T follicular helper cell (primary cell): Measurements from ENCODE around the gene PLEKHH3.
"Not testable (repeated sequence)": the region's sequence is repeated elsewhere in the genome, so short reads cannot be mapped to it uniquely, and the experiment has no call there.

Experiments
- DNase-seq: peaks from one replicate; pipeline ENCODE4 v3.0.0-alpha.2; 2020; ENCODE audit warnings: low read depth

The PLEKHH3 gene

GRCh38 chr17:42672038-42672437 is 4.8 kb downstream of the PLEKHH3 start:
- no peak for DNase-seq

DNA sequence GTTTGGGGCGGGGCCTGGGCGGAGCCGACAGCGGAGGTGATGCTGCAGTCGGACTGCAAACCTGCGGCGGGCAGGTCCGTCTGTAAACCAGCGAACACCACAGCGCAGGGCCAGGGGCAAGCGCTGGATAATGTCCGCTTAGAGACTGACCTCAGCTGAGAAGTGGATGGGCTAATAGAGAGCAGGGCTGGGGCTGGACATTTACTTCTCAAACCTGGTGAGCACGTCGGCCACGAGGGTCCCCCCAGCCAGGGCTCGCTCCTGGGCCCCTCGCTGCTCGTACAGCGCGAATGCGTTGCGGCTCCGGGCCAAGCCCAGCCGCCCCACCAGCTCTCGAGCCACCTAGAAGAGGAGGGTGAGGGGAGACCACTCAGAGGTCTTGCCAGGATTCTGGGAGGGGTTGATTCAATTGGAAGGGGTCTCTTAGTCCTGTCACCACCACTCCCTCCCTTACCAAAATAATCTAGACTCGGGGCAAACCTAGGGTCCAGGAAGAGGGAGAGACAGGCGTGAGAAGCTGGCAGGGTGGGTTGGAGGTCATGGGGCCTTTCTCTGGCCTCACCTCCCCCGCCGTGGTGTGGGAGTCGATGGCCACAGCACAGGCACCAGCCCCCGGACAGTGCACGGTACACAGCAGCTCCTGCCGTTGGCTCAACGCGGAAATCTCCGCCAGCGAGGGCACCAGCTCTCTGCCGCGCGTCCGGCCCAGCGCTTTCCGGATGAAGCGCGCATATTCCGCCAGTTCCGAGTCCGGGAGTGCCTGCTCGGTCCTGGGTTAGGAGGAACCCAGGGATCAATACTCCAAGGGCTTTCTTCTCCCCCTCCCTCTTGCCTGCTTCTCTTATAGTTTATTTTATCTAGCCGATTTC is 5.8 kb downstream of the PLEKHH3 start:
- DNase-seq = no peak

- DNase-seq = no peak
These were observed 6.6 kb downstream of the PLEKHH3 start for GRCh38 chr17:42669977-42670788.

DNA sequence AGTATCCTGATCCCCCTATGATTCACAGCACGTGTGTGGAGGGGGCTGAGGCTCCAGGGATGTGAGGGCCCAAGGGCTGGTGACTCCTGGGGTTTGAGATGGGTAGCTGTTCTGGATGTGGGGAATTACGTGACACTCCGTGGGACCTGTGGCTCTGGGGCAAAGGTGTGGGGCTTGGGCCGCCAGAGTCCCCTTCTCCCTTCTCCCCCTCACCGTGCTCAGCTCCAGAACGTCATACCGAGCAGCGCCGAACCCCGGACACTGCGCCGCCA is 7.2 kb downstream of the PLEKHH3 start:
- DNase-seq = no peak

DNA sequence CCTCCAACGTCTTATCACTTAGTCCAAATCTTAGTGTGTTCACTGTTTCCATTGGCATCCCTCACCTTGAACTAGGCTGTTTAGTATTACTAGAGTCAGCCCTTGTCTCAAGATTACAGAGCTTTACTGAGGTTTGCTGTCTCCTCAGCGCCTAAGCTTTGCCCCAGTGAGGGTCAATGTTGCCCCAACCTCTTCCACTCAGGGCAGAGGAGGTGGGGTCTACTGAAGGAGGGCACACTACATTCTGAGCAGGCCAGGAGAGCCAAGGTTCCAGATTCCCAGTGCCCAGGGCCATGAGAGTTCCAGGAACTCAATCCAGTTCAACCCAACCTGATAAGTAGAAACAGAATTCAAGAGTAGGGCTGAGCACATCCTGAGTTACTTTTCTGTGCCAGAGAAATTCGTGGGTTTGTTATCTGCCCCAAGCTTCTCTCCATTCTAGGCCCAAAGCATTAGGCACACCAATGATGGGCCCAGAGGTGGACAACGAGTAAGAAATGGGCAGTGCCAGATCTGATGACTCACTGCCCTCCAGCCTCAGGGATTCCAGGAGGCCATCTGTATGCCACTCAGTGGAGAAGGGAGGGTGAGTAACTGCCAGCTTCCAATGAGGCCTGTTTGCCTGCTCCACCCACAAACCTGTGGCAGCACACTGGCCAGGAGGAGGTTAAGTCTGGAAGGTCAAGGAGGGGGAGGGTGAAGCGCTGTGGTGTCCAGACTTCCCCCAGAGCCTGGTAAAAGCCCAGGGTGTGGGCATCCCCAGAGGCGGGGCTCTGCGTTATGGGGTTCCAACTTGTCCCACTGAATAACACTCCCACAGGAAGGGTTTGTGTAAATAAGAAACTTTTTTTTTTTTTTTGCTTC is 9.5 kb downstream of the PLEKHH3 start:
- no peak for DNase-seq

DNA sequence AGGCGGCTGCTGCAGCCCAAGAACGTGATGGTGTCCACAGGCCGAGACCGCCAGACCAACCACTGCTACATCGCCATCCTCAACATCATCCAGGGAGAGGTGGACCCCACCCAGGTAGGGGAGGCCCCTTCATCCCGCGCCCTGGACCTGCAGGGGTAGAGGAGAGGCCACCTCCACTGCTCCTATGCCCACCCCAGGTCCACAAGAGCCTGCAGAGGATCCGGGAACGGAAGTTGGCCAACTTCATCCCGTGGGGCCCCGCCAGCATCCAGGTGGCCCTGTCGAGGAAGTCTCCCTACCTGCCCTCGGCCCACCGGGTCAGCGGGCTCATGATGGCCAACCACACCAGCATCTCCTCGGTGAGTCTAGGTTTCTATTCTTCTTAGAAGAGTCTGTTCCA is 10.7 kb downstream of the PLEKHH3 start:
- DNase-seq = not testable (repeated sequence)

- DNase-seq = no peak
These were observed 11.2 kb downstream of the PLEKHH3 start for GRCh38 chr17:42665581-42666001.

GRCh38 chr17:42660692-42661345 is 16.0 kb downstream of the PLEKHH3 start:
- DNase-seq = no peak

- DNase-seq = not testable (repeated sequence)
These were observed 16.9 kb downstream of the PLEKHH3 start for GRCh38 chr17:42659932-42660274.

DNA sequence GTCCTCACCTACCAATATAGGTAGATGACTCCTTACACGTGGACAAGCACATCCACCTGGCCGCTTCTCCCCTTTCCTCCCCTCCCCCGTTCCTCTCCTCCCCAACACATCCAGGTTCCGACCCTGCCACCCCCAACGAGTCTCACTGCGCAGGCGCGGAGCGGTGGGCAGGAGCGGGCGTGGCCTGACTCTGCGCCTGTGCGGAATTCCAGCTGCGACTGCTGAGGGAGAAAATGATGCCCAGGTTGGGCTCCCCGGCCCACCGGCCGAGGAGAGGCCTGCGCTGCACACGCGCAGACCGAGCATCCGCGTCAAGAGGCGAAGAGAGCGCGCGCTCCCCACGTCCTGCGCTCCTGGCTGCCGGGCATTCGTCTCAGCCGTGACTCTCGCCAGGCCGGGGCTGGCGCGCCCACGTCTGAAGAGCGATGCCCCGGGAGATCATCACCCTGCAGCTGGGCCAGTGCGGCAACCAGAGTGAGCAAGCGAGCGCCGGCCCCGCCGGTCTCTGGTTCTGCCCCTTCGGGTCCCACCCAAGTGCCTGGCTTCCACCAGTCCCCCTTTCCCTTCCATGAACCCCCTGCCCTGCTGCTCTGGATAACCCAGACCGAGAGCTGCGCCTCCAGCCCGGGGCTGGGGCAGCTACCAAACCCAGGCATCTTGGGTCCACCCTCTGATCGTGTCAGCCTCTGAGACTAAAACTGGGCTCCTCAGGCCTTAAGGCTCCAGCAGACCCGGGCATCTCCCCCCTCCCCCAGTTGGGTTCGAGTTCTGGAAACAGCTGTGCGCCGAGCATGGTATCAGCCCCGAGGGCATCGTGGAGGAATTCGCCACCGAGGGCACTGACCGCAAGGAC is 17.5 kb downstream of the PLEKHH3 start, which contains the start of gene TUBG2:
Gene TUBG2 (plus strand): TSS at position 206 of the 853 bp plus-strand sequence. CDS start 220 bp downstream, at position 426.
- peak; percentile 56 for DNase-seq

GRCh38 chr17:42657824-42658588 is 18.8 kb downstream of the PLEKHH3 start:
- no peak for DNase-seq

DNA sequence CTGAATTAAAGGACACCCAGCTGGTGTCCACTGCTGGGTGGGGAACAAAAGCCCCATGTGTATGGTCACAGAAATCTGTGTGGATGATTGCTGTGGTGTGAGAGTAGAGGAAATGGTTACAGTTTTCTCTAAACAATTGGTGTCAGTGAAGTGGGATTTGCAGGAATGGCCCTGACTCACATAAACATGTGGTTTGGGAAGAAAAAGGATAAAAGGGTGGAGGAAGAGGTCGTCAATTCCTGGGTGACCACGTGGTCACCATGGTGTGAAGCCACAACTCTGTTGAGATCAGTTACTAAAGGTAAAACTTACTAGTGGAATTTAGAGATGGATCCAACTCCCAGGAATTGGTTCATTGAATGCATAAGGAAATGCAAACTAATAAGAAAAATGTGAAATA is 21.3 kb downstream of the PLEKHH3 start:
- no peak for DNase-seq

DNA sequence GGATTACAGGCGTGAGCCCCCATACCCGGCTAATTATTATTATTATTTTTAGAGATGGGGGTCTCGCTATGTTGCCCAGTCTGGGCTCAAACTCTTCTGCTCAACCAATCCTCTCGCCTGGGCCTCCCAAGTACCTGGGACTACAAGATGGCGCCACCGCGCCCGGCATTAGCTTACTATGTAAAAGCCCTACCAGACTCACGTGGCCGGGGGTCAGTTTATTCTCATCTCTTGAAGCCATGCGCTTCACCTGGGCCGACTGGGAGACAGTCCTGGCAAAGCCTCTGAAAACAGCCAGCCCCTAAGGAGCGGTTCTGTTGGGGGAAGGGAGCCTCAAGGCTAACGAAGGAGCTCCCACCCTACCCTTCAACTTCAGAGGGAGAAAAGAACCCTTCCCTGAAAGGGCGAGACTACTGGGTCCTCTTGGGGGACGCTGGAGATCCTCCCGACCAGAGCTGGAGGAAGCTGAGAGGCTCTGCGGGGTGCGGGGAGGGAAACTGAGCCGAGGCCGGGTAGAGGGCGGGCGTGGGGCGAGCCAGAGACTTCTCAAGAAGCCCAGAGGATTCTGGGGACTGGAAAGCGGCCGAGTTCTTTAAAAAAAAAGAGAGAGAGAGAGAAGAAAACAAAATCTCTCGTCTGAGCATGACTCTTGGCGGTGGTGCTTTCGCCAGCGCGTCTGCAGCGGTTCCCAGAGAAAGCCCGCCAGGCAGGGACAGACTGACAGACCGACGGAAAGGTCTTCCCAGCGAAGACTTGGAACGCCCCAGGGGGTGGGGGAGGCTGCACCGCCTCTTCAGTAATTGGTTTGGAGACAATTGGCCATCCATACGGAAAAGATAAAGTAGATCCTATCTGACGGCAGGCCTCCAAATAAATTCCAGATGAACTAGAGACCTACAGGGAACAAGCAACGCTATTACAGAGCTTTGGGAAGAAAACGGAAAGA is 23.3 kb downstream of the PLEKHH3 start:
- DNase-seq = no peak

GRCh38 chr17:42651392-42651791 is 25.4 kb downstream of the PLEKHH3 start:
- no peak for DNase-seq

GRCh38 chr17:42647778-42648177 is 29.0 kb downstream of the PLEKHH3 start:
- DNase-seq = no peak

- DNase-seq = no peak
These were observed 34.5 kb downstream of the PLEKHH3 start for GRCh38 chr17:42642336-42642735.

- no peak for DNase-seq
These were observed 36.7 kb downstream of the PLEKHH3 start for GRCh38 chr17:42640121-42640520.

DNA sequence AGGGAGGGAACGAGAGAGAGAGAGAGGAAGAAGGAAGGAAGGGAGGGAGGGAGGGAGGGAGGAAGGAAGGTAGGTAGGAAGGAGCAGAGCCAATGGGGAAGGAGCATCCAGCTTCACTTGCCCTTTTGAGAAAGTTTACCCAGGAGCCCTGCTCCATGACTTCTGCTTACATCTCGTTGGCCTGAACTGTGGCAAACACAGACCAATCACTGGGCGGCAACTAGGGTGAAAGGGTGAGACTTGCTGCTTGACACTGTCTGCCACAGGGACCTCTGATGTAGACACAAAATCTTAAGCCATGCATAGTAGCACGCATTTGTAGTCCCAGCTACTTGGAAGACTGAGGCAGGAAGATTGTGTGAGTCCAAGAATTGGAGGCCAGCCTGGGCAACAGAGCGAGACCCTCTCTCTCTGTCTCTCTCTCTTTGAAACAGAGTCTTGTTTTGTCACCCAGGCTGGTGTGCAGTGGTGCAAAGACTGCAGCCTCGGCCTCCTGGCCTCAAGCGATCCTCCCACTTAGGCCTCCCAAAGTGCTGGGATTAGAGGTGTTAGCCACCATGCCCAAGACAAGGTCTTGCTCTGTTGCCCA is 37.2 kb downstream of the PLEKHH3 start:
- DNase-seq = no peak
